H9 (cell line): Measurements from ENCODE around the gene ARMC9. TPM values are rescaled to one million over a fixed set of nuclear protein-coding genes. Genes with fewer than 3 reads are reported as not detected.

ENCODE experiments used
- DNase-seq: peaks from one replicate; pipeline ENCODE4 v3.0.0-alpha.2; 2017
- H2AFZ ChIP-seq: one replicate; pipeline ENCODE4 v1.6.1; 2013; ENCODE audit warnings: mild to moderate bottlenecking, low read length, control low read depth, moderate library complexity
- H2AK5ac ChIP-seq: 2 replicates; pipeline ENCODE4 v1.6.1; 2013; ENCODE audit warnings: low read length, control low read depth, mixed read lengths; ENCODE audit not compliant: insufficient read length
- H2BK120ac ChIP-seq: one replicate; pipeline ENCODE4 v1.6.1; 2013; ENCODE audit warnings: low read depth, mild to moderate bottlenecking, low read length, control low read depth, inconsistent platforms; ENCODE audit not compliant: poor library complexity, severe bottlenecking
- H2BK12ac ChIP-seq: 2 replicates; pipeline ENCODE4 v1.6.1; 2013; ENCODE audit warnings: low read length, control low read depth, mixed read lengths, low read depth; ENCODE audit not compliant: insufficient read length
- H2BK15ac ChIP-seq: 2 replicates; pipeline ENCODE4 v1.6.1; 2013; ENCODE audit warnings: low read depth, low read length, control low read depth
- H2BK20ac ChIP-seq: one replicate; pipeline ENCODE4 v1.6.1; 2013; ENCODE audit warnings: low read depth, mild to moderate bottlenecking, low read length, control low read depth, inconsistent platforms; ENCODE audit not compliant: poor library complexity, severe bottlenecking
- H2BK5ac ChIP-seq: 2 replicates; pipeline ENCODE4 v1.6.1; 2013; ENCODE audit warnings: low read length, control low read depth, mixed read lengths; ENCODE audit not compliant: insufficient read length
- H3K14ac ChIP-seq: 2 replicates; pipeline ENCODE4 v1.6.1; 2013; ENCODE audit warnings: low read length, control low read depth; ENCODE audit not compliant: insufficient read depth
- H3K18ac ChIP-seq: 2 replicates; pipeline ENCODE4 v1.6.1; 2013; ENCODE audit warnings: low read depth, mild to moderate bottlenecking, mixed read lengths, low read length, control low read depth; ENCODE audit not compliant: insufficient read length
- H3K23ac ChIP-seq: 2 replicates; pipeline ENCODE4 v1.6.1; 2013; ENCODE audit warnings: low read length, control low read depth, mixed read lengths, low read depth; ENCODE audit not compliant: insufficient read length
- H3K23me2 ChIP-seq: 2 replicates; pipeline ENCODE4 v1.6.1; 2013; ENCODE audit warnings: low read depth, mild to moderate bottlenecking, mixed read lengths, low read length, control low read depth; ENCODE audit not compliant: insufficient read length, poor library complexity, severe bottlenecking
- H3K27ac ChIP-seq: 2 replicates; pipeline ENCODE4 v1.5.1; 2013; ENCODE audit warnings: low read length, control low read depth, mixed read lengths, low read depth; ENCODE audit not compliant: insufficient read length
- H3K27me3 ChIP-seq: 2 replicates; pipeline ENCODE4 v1.6.1; 2013; ENCODE audit warnings: low read length, control low read depth, inconsistent platforms; ENCODE audit not compliant: insufficient read depth
- H3K4ac ChIP-seq: 2 replicates; pipeline ENCODE4 v1.6.1; 2013; ENCODE audit warnings: low read depth, mild to moderate bottlenecking, control low read depth, inconsistent platforms, low read length, moderate library complexity
- H3K4me1 ChIP-seq: 2 replicates; pipeline ENCODE4 v1.6.1; 2013; ENCODE audit warnings: low read length, control low read depth, inconsistent platforms; ENCODE audit not compliant: insufficient read depth
- H3K4me2 ChIP-seq: 2 replicates; pipeline ENCODE4 v1.6.1; 2013; ENCODE audit warnings: low read length, control low read depth, mixed read lengths; ENCODE audit not compliant: insufficient read length, insufficient read depth
- H3K56ac ChIP-seq: 2 replicates; pipeline ENCODE4 v1.6.1; 2013; ENCODE audit warnings: low read depth, mild to moderate bottlenecking, mixed read lengths, low read length, control low read depth; ENCODE audit not compliant: insufficient read length
- H3K79me1 ChIP-seq: 2 replicates; pipeline ENCODE4 v1.6.1; 2013; ENCODE audit warnings: low read depth, mild to moderate bottlenecking, moderate library complexity, low read length, control low read depth, inconsistent platforms; ENCODE audit not compliant: insufficient read depth, poor library complexity, severe bottlenecking
- H3K79me2 ChIP-seq: 2 replicates; pipeline ENCODE4 v1.6.1; 2013; ENCODE audit warnings: low read length, control low read depth, inconsistent platforms; ENCODE audit not compliant: insufficient read depth
- H3K9ac ChIP-seq: 2 replicates; pipeline ENCODE4 v1.6.1; 2013; ENCODE audit warnings: low read length, control low read depth, mixed read lengths; ENCODE audit not compliant: insufficient read length; ENCODE audit errors: extremely low read depth
- H3K9me3 ChIP-seq: one replicate; pipeline ENCODE4 v1.6.1; 2013; ENCODE audit warnings: low read depth, low read length, inconsistent platforms; ENCODE audit not compliant: control insufficient read depth
- H3T11ph ChIP-seq: one replicate; pipeline ENCODE4 v1.6.1; 2013; ENCODE audit warnings: mild to moderate bottlenecking, low read length, control low read depth, inconsistent platforms
- H4K20me1 ChIP-seq: one replicate; pipeline ENCODE4 v1.6.1; 2013; ENCODE audit not compliant: control insufficient read depth, insufficient read length, insufficient read depth
- H4K5ac ChIP-seq: 2 replicates; pipeline ENCODE4 v1.6.1; 2013; ENCODE audit warnings: low read depth, mild to moderate bottlenecking, mixed read lengths, low read length, control low read depth; ENCODE audit not compliant: insufficient read length
- H4K8ac ChIP-seq: replicated peaks from 2 replicates; pipeline ENCODE4 v1.6.1; 2013; ENCODE audit warnings: low read length, control low read depth, mixed read lengths, low read depth; ENCODE audit not compliant: insufficient read length
- H4K91ac ChIP-seq: 2 replicates; pipeline ENCODE4 v1.6.1; 2013; ENCODE audit warnings: low read depth, mild to moderate bottlenecking, moderate library complexity, mixed read lengths, low read length, control low read depth; ENCODE audit not compliant: insufficient read length
- H3K27ac Mint-ChIP-seq, 3 experiments: 2 replicates in 2 of 3; 3 replicates in 1 of 3; pipeline ENCODE4 v1.8.0; 2020 to 2021; ENCODE audit warnings: mixed read lengths in 3 of 3, mild to moderate bottlenecking in 1 of 3, moderate library complexity in 1 of 3
- H3K27me3 Mint-ChIP-seq: 2 replicates; pipeline ENCODE4 v1.8.0; 2021; ENCODE audit warnings: low read depth, mild to moderate bottlenecking, moderate library complexity, mixed read lengths
- H3K36me3 Mint-ChIP-seq, 3 experiments: 2 replicates in 2 of 3; 3 replicates in 1 of 3; pipeline ENCODE4 v1.8.0; 2020 to 2021; ENCODE audit warnings: low read depth in 3 of 3, mixed read lengths in 3 of 3; ENCODE audit not compliant: insufficient read depth in 1 of 3
- H3K4me1 Mint-ChIP-seq, 2 experiments: 2 replicates each; pipeline ENCODE4 v1.8.0; 2020; ENCODE audit warnings: mixed read lengths in 2 of 2
- H3K4me3 Mint-ChIP-seq, 2 experiments: 2 replicates in 1 of 2; 3 replicates in 1 of 2; pipeline ENCODE4 v1.8.0; 2020 to 2021; ENCODE audit warnings: mild to moderate bottlenecking in 2 of 2, mixed read lengths in 2 of 2, moderate library complexity in 1 of 2
- H3K9me3 Mint-ChIP-seq, 2 experiments: 2 replicates in 1 of 2; 3 replicates in 1 of 2; pipeline ENCODE4 v1.8.0; 2020; ENCODE audit warnings: mild to moderate bottlenecking in 2 of 2, mixed read lengths in 2 of 2, moderate library complexity in 1 of 2
- CTCF ChIP-seq: fragments of 200-600 bp; sonication (generic); conservative IDR thresholded peaks from 3 replicates; pipeline ENCODE4 v1.8.0; 2021; ENCODE audit warnings: antibody characterized with exemption, mild to moderate bottlenecking
- WGBS: extraction: QIAGEN DNeasy Blood & Tissue Kit; methylation state at CpG from one replicate; pipeline ENCODE4 v1.1.7; 2013; ENCODE audit warnings: missing lambda C conversion rate, low lambda C conversion rate, mixed read lengths; ENCODE audit not compliant: insufficient read length; ENCODE audit errors: extremely low coverage; 5-methylcytosine and 5-hydroxymethylcytosine counted together
- total RNA-seq: library from RNA; stranded (reverse); gene quantifications from 2 replicates; pipeline ENCODE4 v1.2.1, GENCODE V29; 2021

The ARMC9 gene
- total RNA-seq, 1 experiment from 2014 or later, result 37.6 TPM

- no peaks in the 10 kb centered on the region for H3K79me2 ChIP-seq
- TF ChIP-seq CTCF, result no peak
- Mint-ChIP-seq H3K9me3 (no peaks in the 10 kb centered on the region), H3K27me3 (no peaks in the 10 kb centered on the region; the same call in 1 of the 2 replicates), H3K36me3 (peaks cover 3 to 6% (median 5%) of the 10 kb centered on the region in 3 experiments; a peak in 6 of 7 replicates), H3K4me1 (peaks cover 33 to 47% of the 10 kb centered on the region in 2 experiments), H3K4me3 (no peak overlapping the region), H3K27ac (peak overlapping the region in 2 of 3 experiments; percentile 35 to 57; a peak in 1 of 7 replicates)
- H2BK15ac ChIP-seq, result no peak overlapping the region
- no peak overlapping the region; the same call in 1 of the 2 replicates for H3K14ac ChIP-seq
- no CpG with 5 or more reads among the region's 4 CpGs for WGBS
- H3T11ph ChIP-seq, result no peak overlapping the region
- H3K4ac ChIP-seq, result no peak overlapping the region
- no peak overlapping the region for H2BK5ac ChIP-seq
- no peak for DNase-seq
- no peak overlapping the region for H3K27ac ChIP-seq
- H2BK12ac ChIP-seq, result no peak overlapping the region
- no peak overlapping the region for H3K56ac ChIP-seq
- H3K9ac ChIP-seq, result no peak overlapping the region
- no peak overlapping the region for H3K4me2 ChIP-seq
- H3K4me1 ChIP-seq, result peaks cover 2% of the 10 kb centered on the region; the same call in 1 of the 2 replicates
- H3K23me2 ChIP-seq, result no peaks in the 10 kb centered on the region
- H2BK20ac ChIP-seq, result no peak overlapping the region
- no peak overlapping the region for H4K91ac ChIP-seq
- no peaks in the 10 kb centered on the region for H4K20me1 ChIP-seq
- no peak overlapping the region for H3K23ac ChIP-seq
- H2BK120ac ChIP-seq, result no peak overlapping the region
- H3K79me1 ChIP-seq, result no peaks in the 10 kb centered on the region
- H2AK5ac ChIP-seq, result no peak overlapping the region
- H2AFZ ChIP-seq, result no peak overlapping the region
- no peaks in the 10 kb centered on the region for H3K27me3 ChIP-seq
- no peak overlapping the region for H4K8ac ChIP-seq
- H4K5ac ChIP-seq, result no peak overlapping the region
- H3K18ac ChIP-seq, result no peak overlapping the region
- no peaks in the 10 kb centered on the region for H3K9me3 ChIP-seq
Measured at GRCh38 chr2:231357931-231358330, 159.5 kb downstream of the ARMC9 start.
